ACC112 (cell line): ENCODE results near the gene FOXS1.

Experiments
- H2AFZ ChIP-seq: fragments of 200-600 bp; sonication (generic); one replicate; pipeline ENCODE4 v1.6.0; 2017; ENCODE audit warnings: antibody characterized with exemption, low read length; ENCODE audit not compliant: unreplicated experiment
- H3K27ac ChIP-seq: fragments of 200-600 bp; sonication (generic); 2 replicates; pipeline ENCODE4 v1.5.1; 2014; ENCODE audit warnings: low read depth, mild to moderate bottlenecking, antibody characterized with exemption, low read length, moderate library complexity
- H3K27me3 ChIP-seq: fragments of 200-600 bp; sonication (generic); 2 replicates; pipeline ENCODE4 v1.6.1; 2014; ENCODE audit warnings: mild to moderate bottlenecking, antibody characterized with exemption, low read length, moderate library complexity, mixed read lengths; ENCODE audit not compliant: insufficient read depth
- H3K36me3 ChIP-seq: fragments of 200-600 bp; sonication (generic); 2 replicates; pipeline ENCODE4 v1.6.1; 2016; ENCODE audit warnings: mild to moderate bottlenecking, antibody characterized with exemption, low read length, moderate library complexity, mixed read lengths; ENCODE audit not compliant: insufficient read depth
- H3K4me1 ChIP-seq: fragments of 200-600 bp; sonication (generic); one replicate; pipeline ENCODE4 v1.6.1; 2016; ENCODE audit warnings: low read length, mixed read lengths; ENCODE audit not compliant: insufficient read depth, unreplicated experiment, control insufficient read depth
- H3K4me3 ChIP-seq: fragments of 200-600 bp; sonication (generic); 2 replicates; pipeline ENCODE4 v1.5.1; 2014; ENCODE audit warnings: mild to moderate bottlenecking, low read depth, low read length
- H3K79me2 ChIP-seq: fragments of 200-600 bp; sonication (generic); one replicate; pipeline ENCODE4 v1.6.0; 2016; ENCODE audit warnings: low read length; ENCODE audit not compliant: control insufficient read depth, unreplicated experiment, insufficient read depth

The FOXS1 gene

GRCh38 chr20:31845300-31845863 is at the start of gene FOXS1:
Gene FOXS1 (minus strand): TSS chr20:31845604. CDS start chr20:31845542, 62 bp downstream.
- Histone ChIP-seq H3K79me2 (no peaks in the 10 kb centered on the region), H2AFZ (no peak within 1 kb of the TSS), H3K27ac (no peak within 1 kb of the TSS), H3K36me3 (no peaks in the 10 kb centered on the region), H3K4me1 (peaks cover 34% of the 10 kb centered on the region), H3K27me3 (peaks cover 16% of the 10 kb centered on the region; the same call in 1 of the 2 replicates), H3K4me3 (no peak within 1 kb of the TSS)

GRCh38 chr20:31890646-31891045 is 45.2 kb upstream of the FOXS1 start:
- Histone ChIP-seq H3K4me1 (no peaks in the 10 kb centered on the region), H3K36me3 (no peaks in the 10 kb centered on the region), H2AFZ (no peak overlapping the region), H3K79me2 (no peaks in the 10 kb centered on the region), H3K4me3 (no peak overlapping the region), H3K27me3 (peaks cover 29% of the 10 kb centered on the region), H3K27ac (no peak overlapping the region)

GRCh38 chr20:31883829-31884228 is 38.4 kb upstream of the FOXS1 start:
- H3K4me3 ChIP-seq = no peak overlapping the region
- no peaks in the 10 kb centered on the region for H3K79me2 ChIP-seq
- H3K36me3 ChIP-seq = no peaks in the 10 kb centered on the region
- H3K27ac ChIP-seq = no peak overlapping the region
- no peaks in the 10 kb centered on the region for H3K4me1 ChIP-seq
- H2AFZ ChIP-seq = no peak overlapping the region
- H3K27me3 ChIP-seq = peaks cover 23% of the 10 kb centered on the region

GRCh38 chr20:31881945-31882344 is 36.5 kb upstream of the FOXS1 start:
- Histone ChIP-seq H3K4me3 (no peak overlapping the region), H3K27me3 (peaks cover 15% of the 10 kb centered on the region), H2AFZ (no peak overlapping the region), H3K27ac (no peak overlapping the region), H3K36me3 (no peaks in the 10 kb centered on the region), H3K79me2 (no peaks in the 10 kb centered on the region), H3K4me1 (no peaks in the 10 kb centered on the region)

GRCh38 chr20:31879143-31879987 is 34.0 kb upstream of the FOXS1 start:
- no peaks in the 10 kb centered on the region for H3K79me2 ChIP-seq
- peak overlapping the region; percentile 77 for H3K4me3 ChIP-seq
- H3K36me3 ChIP-seq = no peaks in the 10 kb centered on the region
- no peaks in the 10 kb centered on the region for H3K27me3 ChIP-seq
- no peaks in the 10 kb centered on the region for H3K4me1 ChIP-seq
- peak overlapping the region; percentile 81 for H2AFZ ChIP-seq
- peak overlapping the region; percentile 45; the same call in 1 of the 2 replicates for H3K27ac ChIP-seq

- Histone ChIP-seq H3K4me3 (no peak overlapping the region), H3K79me2 (no peaks in the 10 kb centered on the region), H3K36me3 (no peaks in the 10 kb centered on the region)
Observed at GRCh38 chr20:31877684-31878083, 32.3 kb upstream of the FOXS1 start.

GRCh38 chr20:31875671-31876070 is 30.3 kb upstream of the FOXS1 start:
- Histone ChIP-seq H3K27ac (no peak overlapping the region), H3K36me3 (no peaks in the 10 kb centered on the region), H3K27me3 (peaks cover 13% of the 10 kb centered on the region), H3K4me1 (peaks cover under 1% of the 10 kb centered on the region), H3K79me2 (no peaks in the 10 kb centered on the region), H3K4me3 (no peak overlapping the region), H2AFZ (no peak overlapping the region)

More at GRCh38 chr20:31877684-31878083, 32.3 kb upstream of the FOXS1 start:
- no peak overlapping the region for H3K27ac ChIP-seq
- H3K4me1 ChIP-seq = no peaks in the 10 kb centered on the region
- H2AFZ ChIP-seq = no peak overlapping the region
- H3K27me3 ChIP-seq = no peaks in the 10 kb centered on the region

- H3K4me1 ChIP-seq = peaks cover 4% of the 10 kb centered on the region
- H3K79me2 ChIP-seq = no peaks in the 10 kb centered on the region
- H2AFZ ChIP-seq = no peak overlapping the region
- peaks cover 30% of the 10 kb centered on the region for H3K27me3 ChIP-seq
- no peak overlapping the region for H3K27ac ChIP-seq
- H3K4me3 ChIP-seq = no peak overlapping the region
- no peaks in the 10 kb centered on the region for H3K36me3 ChIP-seq
Observed at GRCh38 chr20:31872406-31872805, 27.0 kb upstream of the FOXS1 start.

- Histone ChIP-seq H2AFZ (no peak overlapping the region), H3K4me1 (peaks cover 4% of the 10 kb centered on the region), H3K27ac (no peak overlapping the region), H3K4me3 (no peak overlapping the region), H3K79me2 (no peaks in the 10 kb centered on the region), H3K27me3 (peaks cover 30% of the 10 kb centered on the region), H3K36me3 (no peaks in the 10 kb centered on the region)
Observed at GRCh38 chr20:31871618-31871954, 26.2 kb upstream of the FOXS1 start.

GRCh38 chr20:31870726-31871617 is 25.6 kb upstream of the FOXS1 start:
- peaks cover 30% of the 10 kb centered on the region for H3K27me3 ChIP-seq
- H3K4me3 ChIP-seq = peak overlapping the region; percentile 79
- H3K27ac ChIP-seq = no peak overlapping the region

More at GRCh38 chr20:31870726-31871617, 25.6 kb upstream of the FOXS1 start:
- Histone ChIP-seq H2AFZ (peak overlapping the region; percentile 51), H3K36me3 (no peaks in the 10 kb centered on the region), H3K79me2 (no peaks in the 10 kb centered on the region), H3K4me1 (peaks cover 4% of the 10 kb centered on the region)
